Measurements from ENCODE around the gene SNCAIP.
A peak's percentile ranks its signal among the peaks of the same experiment; 100 is the strongest.

SNCAIP gene

GRCh38 chr5:122499585-122499984 lies 187.5 kb downstream of the SNCAIP start:
- H3K4me3 ChIP-seq (ENCODE audit: low read depth, low read length), result no peak overlapping the region
- no peak for TF ChIP-seq CTCF (IDR thresholded peaks at IDR 0.05; ENCODE audit: low read depth, low read length)

GRCh38 chr5:122500245-122501088 lies 188.4 kb downstream of the SNCAIP start:
- peak; percentile 34; the same call in 1 of the 2 replicates for TF ChIP-seq CTCF (IDR thresholded peaks at IDR 0.05; ENCODE audit: low read depth, low read length)
- no peak overlapping the region for H3K4me3 ChIP-seq (ENCODE audit: low read depth, low read length)

GRCh38 chr5:122501089-122501435 lies 189.0 kb downstream of the SNCAIP start:
- no peak overlapping the region for H3K4me3 ChIP-seq (ENCODE audit: low read depth, low read length)
- no peak for TF ChIP-seq CTCF (IDR thresholded peaks at IDR 0.05; ENCODE audit: low read depth, low read length)

DNA sequence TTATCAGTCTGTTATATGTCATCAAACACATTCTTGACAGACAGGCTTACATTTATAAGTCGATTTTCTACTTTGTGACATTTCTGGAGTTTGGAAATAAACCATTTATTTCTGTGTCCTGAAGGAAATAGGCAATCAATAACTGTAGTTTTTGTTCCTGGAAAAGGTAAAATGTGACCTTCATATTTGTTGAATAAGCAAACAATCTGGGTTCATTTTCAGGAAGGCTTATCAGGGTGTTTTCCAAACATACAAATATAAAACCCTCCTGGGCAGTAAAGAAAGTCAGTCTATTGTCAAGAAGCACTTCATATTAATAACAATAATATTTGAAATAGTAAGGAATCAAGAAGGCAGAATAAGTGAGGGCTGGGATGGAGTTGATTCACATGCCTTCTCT lies 195.0 kb downstream of the SNCAIP start:
- H3K4me3 ChIP-seq (ENCODE audit: low read depth, low read length), result no peak overlapping the region
- TF ChIP-seq CTCF (IDR thresholded peaks at IDR 0.05; ENCODE audit: low read depth, low read length), result no peak

DNA sequence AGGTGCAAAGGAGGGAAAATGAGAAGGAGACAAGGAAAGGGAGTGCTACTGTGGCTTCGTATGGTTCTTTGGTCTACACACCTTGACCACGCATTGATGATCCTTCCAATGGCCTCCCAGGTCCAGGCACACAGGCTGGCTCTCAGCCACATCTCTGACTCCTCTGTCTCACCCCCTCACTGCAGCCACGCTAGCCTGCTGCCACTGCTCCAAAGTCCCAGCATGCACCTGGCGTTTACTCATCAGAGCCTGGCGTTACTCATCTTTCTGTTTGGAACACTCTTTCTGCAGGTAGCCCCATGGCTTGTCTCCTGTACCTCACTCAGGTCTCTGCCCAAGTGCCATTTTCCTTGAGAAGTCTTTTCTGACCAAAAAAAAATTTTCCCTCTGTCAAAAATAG lies 195.5 kb downstream of the SNCAIP start:
- no peak overlapping the region for H3K4me3 ChIP-seq (ENCODE audit: low read depth, low read length)
- no peak for TF ChIP-seq CTCF (IDR thresholded peaks at IDR 0.05; ENCODE audit: low read depth, low read length)

- H3K4me3 ChIP-seq (ENCODE audit: low read depth, low read length), result no peak overlapping the region
- no peak for TF ChIP-seq CTCF (IDR thresholded peaks at IDR 0.05; ENCODE audit: low read depth, low read length)
These were observed 196.6 kb downstream of the SNCAIP start for GRCh38 chr5:122508623-122509022.

Data from WI38 (cell line).